Panc1 (cell line): ENCODE measurements around the gene UBE2Q2. TPM values are rescaled to one million over a fixed set of nuclear protein-coding genes. Genes with fewer than 3 reads are reported as not detected.

Source experiments
- ATAC-seq: fragments of 200-7000 bp; cut with Tn5 transposase; 2 replicates; pipeline ENCODE4 v1.9.1; 2020; ENCODE audit warnings: mild to moderate bottlenecking, moderate library complexity
- BruUV-seq: library from RNA; stranded (reverse); fragments of 400-500 nt; replicated peaks from 2 replicates; lab custom pipeline; 2021; lab: Mats Ljungman, UMichigan
- CTCF ChIA-PET: fragments of 300-600 bp; sonication (Branson Sonifier 250); formaldehyde crosslinking; loops from one replicate; lab custom pipeline; 2022; ENCODE audit warnings: antibody characterized with exemption; lab: Charles Lee
- POLR2A ChIA-PET: fragments of 300-600 bp; sonication (Branson Sonifier 250); formaldehyde crosslinking; loops from one replicate; lab custom pipeline; 2022; ENCODE audit warnings: antibody characterized with exemption; lab: Charles Lee
- DNase-seq: peaks from one replicate; pipeline ENCODE4 v3.0.0-alpha.2; 2010; ENCODE audit warnings: low read depth, low spot score
- H3K27ac ChIP-seq: 2 replicates; pipeline ENCODE4 v1.5.1; 2011; ENCODE audit warnings: mild to moderate bottlenecking, low read length, inconsistent platforms
- H3K27me3 ChIP-seq: fragments of 200-500 bp; sonication (Bioruptor generic); 2 replicates; pipeline ENCODE4 v1.6.0; 2014; ENCODE audit warnings: low read length, inconsistent platforms; ENCODE audit not compliant: control insufficient read depth, insufficient read depth
- H3K36me3 ChIP-seq: fragments of 200-500 bp; sonication (Bioruptor generic); 2 replicates; pipeline ENCODE4 v1.5.1; 2014; ENCODE audit warnings: inconsistent platforms, mild to moderate bottlenecking, low read length, moderate library complexity; ENCODE audit not compliant: control insufficient read depth, insufficient read depth
- H3K4me1 ChIP-seq: 2 replicates; pipeline ENCODE4 v1.5.1; 2011; ENCODE audit warnings: inconsistent platforms, mild to moderate bottlenecking, low read length, moderate library complexity; ENCODE audit not compliant: control insufficient read depth, insufficient read depth
- H3K4me3 ChIP-seq, 2 experiments: 2 replicates each; pipeline ENCODE4 v1.5.1; 2011 to 2012; ENCODE audit warnings: low read depth in 2 of 2, low read length in 2 of 2, mild to moderate bottlenecking in 2 of 2, inconsistent platforms in 1 of 2, moderate library complexity in 1 of 2
- H3K9me3 ChIP-seq: fragments of 200-500 bp; sonication (Bioruptor generic); 2 replicates; pipeline ENCODE4 v1.5.1; 2014; ENCODE audit warnings: low read depth, mild to moderate bottlenecking, inconsistent platforms, low read length, moderate library complexity; ENCODE audit not compliant: control insufficient read depth, insufficient read depth
- POLR2AphosphoS5 ChIP-seq: IDR thresholded peaks from 2 replicates; pipeline ENCODE4 v1.6.1; 2012; ENCODE audit warnings: mild to moderate bottlenecking, low read depth, low read length, moderate library complexity
- SIN3A ChIP-seq: IDR thresholded peaks from 2 replicates; pipeline ENCODE4 v1.6.1; 2012; ENCODE audit warnings: low read depth, mild to moderate bottlenecking, low read length, moderate library complexity, borderline replicate concordance; ENCODE audit not compliant: insufficient read depth
- TCF7L2 ChIP-seq: IDR thresholded peaks from 2 replicates; pipeline ENCODE4 v1.6.1; 2011; ENCODE audit warnings: mild to moderate bottlenecking, low read depth, low read length, inconsistent platforms
- in situ Hi-C: cut with HindIII; loops from 2 replicates; pipeline ENCODE4 v1.10.0; 2016; ENCODE audit warnings: low sequenced_read_pairs, low pct_unique_long_range_greater_than_20kb
- intact Hi-C: fragments of 100-400 bp; cut with micrococcal nuclease; formaldehyde crosslinking; loops from one replicate; pipeline ENCODE4 v1.10.0; 2022; ENCODE audit not compliant: unreplicated experiment
- total RNA-seq: library from RNA; stranded (reverse); gene quantifications from one replicate; pipeline ENCODE4 v1.2.1, GENCODE V29; 2021; ENCODE audit not compliant: unreplicated experiment
- TF ChIP-seq, protein P1 (sequence below): fragments of 450-650 bp; IDR thresholded peaks from 2 replicates; pipeline ENCODE4 v1.5.1; 2017; ENCODE audit warnings: mild to moderate bottlenecking
- TF ChIP-seq, protein P2 (sequence below), 2 experiments: IDR thresholded peaks; 2 replicates each; pipeline ENCODE4 v1.6.1; 2011 to 2012; ENCODE audit warnings: low read depth in 2 of 2, control low read depth in 1 of 2, low read length in 1 of 2, mild to moderate bottlenecking in 1 of 2, moderate library complexity in 1 of 2; ENCODE audit not compliant: insufficient read depth in 1 of 2

UBE2Q2 gene
- total RNA-seq, 1 experiment from 2014 or later: 39.2 TPM

DNA sequence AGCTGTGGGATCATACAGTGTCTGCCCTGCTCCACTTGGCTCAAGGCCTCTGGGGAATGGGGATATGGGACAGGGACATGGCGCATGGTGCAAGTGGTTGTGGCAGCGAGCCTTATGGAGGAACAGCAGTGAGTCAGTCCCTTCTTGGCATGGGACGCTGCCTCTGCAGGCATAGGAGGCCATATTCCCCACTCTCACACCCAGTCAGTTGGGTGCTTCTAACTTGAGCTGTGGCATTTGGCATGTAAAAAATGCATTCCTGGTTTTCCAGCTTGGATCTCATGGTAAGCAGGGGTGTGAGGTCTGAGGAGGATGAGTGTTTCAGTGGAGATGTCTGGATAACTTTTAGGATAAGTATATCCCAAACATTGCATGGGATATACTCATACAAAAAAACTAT lies 31.6 kb upstream of the UBE2Q2 start:
- no peak for TF ChIP-seq SIN3A
- TF ChIP-seq, protein P1, sequence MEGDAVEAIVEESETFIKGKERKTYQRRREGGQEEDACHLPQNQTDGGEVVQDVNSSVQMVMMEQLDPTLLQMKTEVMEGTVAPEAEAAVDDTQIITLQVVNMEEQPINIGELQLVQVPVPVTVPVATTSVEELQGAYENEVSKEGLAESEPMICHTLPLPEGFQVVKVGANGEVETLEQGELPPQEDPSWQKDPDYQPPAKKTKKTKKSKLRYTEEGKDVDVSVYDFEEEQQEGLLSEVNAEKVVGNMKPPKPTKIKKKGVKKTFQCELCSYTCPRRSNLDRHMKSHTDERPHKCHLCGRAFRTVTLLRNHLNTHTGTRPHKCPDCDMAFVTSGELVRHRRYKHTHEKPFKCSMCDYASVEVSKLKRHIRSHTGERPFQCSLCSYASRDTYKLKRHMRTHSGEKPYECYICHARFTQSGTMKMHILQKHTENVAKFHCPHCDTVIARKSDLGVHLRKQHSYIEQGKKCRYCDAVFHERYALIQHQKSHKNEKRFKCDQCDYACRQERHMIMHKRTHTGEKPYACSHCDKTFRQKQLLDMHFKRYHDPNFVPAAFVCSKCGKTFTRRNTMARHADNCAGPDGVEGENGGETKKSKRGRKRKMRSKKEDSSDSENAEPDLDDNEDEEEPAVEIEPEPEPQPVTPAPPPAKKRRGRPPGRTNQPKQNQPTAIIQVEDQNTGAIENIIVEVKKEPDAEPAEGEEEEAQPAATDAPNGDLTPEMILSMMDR: no peak
- TF ChIP-seq, protein P2, sequence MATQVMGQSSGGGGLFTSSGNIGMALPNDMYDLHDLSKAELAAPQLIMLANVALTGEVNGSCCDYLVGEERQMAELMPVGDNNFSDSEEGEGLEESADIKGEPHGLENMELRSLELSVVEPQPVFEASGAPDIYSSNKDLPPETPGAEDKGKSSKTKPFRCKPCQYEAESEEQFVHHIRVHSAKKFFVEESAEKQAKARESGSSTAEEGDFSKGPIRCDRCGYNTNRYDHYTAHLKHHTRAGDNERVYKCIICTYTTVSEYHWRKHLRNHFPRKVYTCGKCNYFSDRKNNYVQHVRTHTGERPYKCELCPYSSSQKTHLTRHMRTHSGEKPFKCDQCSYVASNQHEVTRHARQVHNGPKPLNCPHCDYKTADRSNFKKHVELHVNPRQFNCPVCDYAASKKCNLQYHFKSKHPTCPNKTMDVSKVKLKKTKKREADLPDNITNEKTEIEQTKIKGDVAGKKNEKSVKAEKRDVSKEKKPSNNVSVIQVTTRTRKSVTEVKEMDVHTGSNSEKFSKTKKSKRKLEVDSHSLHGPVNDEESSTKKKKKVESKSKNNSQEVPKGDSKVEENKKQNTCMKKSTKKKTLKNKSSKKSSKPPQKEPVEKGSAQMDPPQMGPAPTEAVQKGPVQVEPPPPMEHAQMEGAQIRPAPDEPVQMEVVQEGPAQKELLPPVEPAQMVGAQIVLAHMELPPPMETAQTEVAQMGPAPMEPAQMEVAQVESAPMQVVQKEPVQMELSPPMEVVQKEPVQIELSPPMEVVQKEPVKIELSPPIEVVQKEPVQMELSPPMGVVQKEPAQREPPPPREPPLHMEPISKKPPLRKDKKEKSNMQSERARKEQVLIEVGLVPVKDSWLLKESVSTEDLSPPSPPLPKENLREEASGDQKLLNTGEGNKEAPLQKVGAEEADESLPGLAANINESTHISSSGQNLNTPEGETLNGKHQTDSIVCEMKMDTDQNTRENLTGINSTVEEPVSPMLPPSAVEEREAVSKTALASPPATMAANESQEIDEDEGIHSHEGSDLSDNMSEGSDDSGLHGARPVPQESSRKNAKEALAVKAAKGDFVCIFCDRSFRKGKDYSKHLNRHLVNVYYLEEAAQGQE (IDR thresholded peaks at IDR 0.05; ENCODE audit: insufficient read depth in 1 of 2, low read depth in 2 of 2, low read length in 1 of 2): no peak
- TF ChIP-seq TCF7L2: no peak
- no peak for TF ChIP-seq POLR2AphosphoS5
- no peak overlapping the region for H3K4me3 ChIP-seq
- intact Hi-C loops: loop anchor here (10.0 kb wide), 1 partner anchor 113 kb away; no protein-coding TSS in a partner anchor
- in situ Hi-C loops: no loop called here
- CTCF ChIA-PET: no interaction called here
- no peak for DNase-seq
- H3K27me3 ChIP-seq: no peaks in the 10 kb centered on the region
- no TSS peak for BruUV-seq
- no peaks in the 10 kb centered on the region for H3K9me3 ChIP-seq
- H3K27ac ChIP-seq: no peak overlapping the region
- H3K36me3 ChIP-seq: no peaks in the 10 kb centered on the region
- H3K4me1 ChIP-seq: no peaks in the 10 kb centered on the region
- ATAC-seq: no peak
- POLR2A ChIA-PET: no interaction called here

DNA sequence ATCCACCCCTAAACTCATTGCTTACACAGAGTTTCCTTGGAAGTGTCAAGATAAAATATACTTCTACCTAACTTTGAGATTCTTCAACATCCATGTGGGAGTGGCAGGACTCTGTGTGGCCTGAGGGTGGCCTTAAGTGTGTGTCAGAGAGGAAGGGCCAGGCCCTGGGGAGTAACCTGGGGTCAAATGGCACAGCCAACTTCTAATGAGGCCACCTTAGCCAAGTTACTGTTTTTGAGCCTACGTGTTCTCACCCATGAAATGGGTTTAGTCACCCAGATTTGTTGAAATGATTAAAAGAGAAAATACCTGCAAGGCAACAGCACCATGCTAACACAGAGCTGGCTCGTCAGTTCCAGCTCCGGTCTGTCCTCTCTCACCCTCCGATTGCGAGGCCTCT lies 28.5 kb upstream of the UBE2Q2 start:
- Histone ChIP-seq H3K4me3 (no peak overlapping the region), H3K36me3 (no peaks in the 10 kb centered on the region), H3K9me3 (no peaks in the 10 kb centered on the region), H3K27ac (no peak overlapping the region), H3K27me3 (no peaks in the 10 kb centered on the region), H3K4me1 (no peaks in the 10 kb centered on the region)
- ATAC-seq (no peak), DNase-seq (no peak)
- ChIA-PET POLR2A (no interaction called here), CTCF (no interaction called here)
- BruUV-seq: no TSS peak
- intact Hi-C loops (loop anchor here (10.0 kb wide), 1 partner anchor 110 kb away; no protein-coding TSS in a partner anchor), in situ Hi-C loops (no loop called here)
- TF ChIP-seq TCF7L2 (no peak), POLR2AphosphoS5 (no peak), SIN3A (no peak)
- TF ChIP-seq, protein P2 (IDR thresholded peaks at IDR 0.05; ENCODE audit: insufficient read depth in 1 of 2, low read depth in 2 of 2, low read length in 1 of 2): no peak
- TF ChIP-seq, protein P1: no peak
